Fibroblast of pulmonary artery (primary cell): ENCODE data around the gene IRF2.

ENCODE experiments used
- DNase-seq: peaks from one replicate; pipeline ENCODE4 v3.0.0-alpha.2; 2010; ENCODE audit warnings: low read depth
- H3K4me3 ChIP-seq: replicated peaks from 2 replicates; pipeline ENCODE4 v1.5.1; 2011; ENCODE audit warnings: low read depth, mild to moderate bottlenecking, control low read depth, low read length, moderate library complexity
- TF ChIP-seq, protein P1 (sequence below): IDR thresholded peaks from 2 replicates; pipeline ENCODE4 v1.5.1; 2011; ENCODE audit warnings: mild to moderate bottlenecking, control low read depth, low read length, inconsistent platforms; ENCODE audit errors: missing control alignments

IRF2 gene

DNA sequence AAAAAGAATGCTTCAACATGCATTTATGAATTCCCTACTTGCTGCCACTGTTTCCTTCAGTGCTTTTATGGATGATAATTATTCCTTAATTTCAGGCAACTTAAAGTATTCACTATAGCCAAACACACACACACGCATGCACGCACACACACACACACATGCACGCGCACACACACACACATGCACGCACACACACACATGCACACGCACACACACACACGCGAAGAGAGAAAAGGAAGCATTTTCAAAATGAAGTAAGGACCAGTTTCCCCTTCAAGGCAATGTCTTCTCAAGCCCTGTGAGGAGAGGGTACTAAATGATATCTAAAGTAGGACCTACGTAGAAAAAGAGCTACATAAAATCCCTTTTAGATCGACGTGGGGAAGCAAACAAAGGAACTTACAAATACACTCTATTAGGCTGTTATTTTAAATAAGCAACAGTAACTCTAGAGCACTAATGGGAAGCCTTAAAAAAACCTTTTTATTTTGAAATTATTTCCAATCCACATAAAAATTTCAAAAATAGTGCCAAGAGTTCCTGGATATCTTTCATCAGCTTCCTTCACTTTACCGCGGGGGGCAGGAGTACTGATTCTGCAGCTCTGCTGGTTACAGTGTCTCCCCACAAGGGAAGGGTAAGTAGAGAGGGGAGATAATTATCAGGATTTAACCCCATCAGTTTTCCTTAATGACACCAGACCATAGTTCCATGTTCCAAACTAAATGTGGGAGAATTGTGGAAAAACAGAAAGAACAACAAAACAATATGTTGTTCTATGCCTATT is 13.7 kb downstream of the IRF2 start:
- no peak overlapping the region for H3K4me3 ChIP-seq
- TF ChIP-seq, protein P1, sequence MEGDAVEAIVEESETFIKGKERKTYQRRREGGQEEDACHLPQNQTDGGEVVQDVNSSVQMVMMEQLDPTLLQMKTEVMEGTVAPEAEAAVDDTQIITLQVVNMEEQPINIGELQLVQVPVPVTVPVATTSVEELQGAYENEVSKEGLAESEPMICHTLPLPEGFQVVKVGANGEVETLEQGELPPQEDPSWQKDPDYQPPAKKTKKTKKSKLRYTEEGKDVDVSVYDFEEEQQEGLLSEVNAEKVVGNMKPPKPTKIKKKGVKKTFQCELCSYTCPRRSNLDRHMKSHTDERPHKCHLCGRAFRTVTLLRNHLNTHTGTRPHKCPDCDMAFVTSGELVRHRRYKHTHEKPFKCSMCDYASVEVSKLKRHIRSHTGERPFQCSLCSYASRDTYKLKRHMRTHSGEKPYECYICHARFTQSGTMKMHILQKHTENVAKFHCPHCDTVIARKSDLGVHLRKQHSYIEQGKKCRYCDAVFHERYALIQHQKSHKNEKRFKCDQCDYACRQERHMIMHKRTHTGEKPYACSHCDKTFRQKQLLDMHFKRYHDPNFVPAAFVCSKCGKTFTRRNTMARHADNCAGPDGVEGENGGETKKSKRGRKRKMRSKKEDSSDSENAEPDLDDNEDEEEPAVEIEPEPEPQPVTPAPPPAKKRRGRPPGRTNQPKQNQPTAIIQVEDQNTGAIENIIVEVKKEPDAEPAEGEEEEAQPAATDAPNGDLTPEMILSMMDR: no peak
- no peak for DNase-seq

DNA sequence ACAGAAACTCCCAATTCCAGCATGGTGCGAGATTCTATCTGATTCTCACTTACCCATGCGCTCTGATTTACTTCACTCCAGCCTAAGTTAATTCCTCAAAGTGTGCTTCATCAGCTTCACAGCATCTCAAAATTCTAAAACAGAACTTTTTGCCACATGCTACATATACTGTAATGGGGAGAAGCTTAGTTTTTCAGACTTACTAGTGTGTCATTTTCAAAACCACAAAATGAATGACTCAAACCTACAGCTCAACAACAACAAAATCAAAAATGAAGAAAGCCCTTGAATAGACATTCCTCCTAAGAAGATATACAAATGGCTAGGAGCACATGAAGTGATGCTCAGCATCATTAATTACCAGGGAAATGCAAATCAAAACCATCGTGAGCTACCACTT is 14.9 kb downstream of the IRF2 start:
- H3K4me3 ChIP-seq: no peak overlapping the region
- DNase-seq: peak; percentile 30

DNA sequence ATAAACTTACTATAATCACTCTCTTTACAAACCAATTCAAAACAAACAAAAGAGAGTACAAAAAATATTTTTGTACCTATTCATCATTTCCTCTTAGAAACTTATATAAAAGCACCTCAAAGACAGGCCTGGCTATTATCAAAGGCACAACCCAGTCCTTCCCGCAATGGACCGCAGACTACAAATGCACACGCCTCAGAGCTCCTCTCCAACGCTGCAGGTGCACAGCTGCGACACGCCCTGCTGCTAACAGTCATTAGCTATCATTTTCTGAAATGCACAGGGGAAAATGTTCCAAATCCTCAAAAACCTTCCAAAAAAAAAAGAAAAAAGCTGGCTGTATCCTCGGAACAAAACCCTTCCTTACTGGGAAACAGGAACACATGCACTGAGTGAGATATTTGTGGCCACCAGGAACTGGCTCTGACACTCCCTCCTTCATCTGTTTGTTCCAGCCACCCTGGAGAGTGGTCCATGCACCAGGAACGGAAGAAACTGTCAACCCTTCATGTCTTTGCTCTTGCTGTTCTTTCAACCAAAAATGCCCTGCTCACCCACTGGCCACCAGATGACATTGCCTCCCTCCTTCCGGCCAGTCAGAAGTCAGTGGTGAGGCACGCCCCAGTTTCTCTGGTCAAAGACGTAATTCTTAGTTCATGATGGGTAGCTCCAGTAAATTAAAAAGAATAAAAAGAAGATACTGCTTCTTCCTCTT is 16.7 kb downstream of the IRF2 start:
- DNase-seq: no peak
- TF ChIP-seq, protein P1: no peak
- no peak overlapping the region for H3K4me3 ChIP-seq

More for the DNA sequence above, 14.9 kb downstream of the IRF2 start:
- TF ChIP-seq, protein P1: no peak

DNA sequence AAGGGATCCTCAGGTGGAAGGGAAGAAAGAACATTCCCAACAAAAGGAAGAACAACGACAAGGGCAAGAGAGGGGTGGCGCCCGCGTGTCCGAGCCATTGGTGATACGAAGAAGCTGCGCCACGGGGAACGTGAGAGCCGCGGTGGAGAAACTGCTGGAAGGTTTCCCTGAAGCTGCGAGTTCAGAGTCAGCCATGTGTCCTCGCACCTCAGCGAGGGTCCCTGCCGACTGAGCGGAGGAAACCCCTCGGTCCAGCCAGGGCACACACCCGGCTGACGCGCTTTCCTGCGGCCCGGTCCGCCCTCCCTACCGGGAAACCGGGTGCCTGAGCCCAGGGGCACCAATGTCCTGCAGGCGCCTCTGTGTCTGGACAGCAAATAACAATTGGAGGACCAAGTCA is 18.0 kb downstream of the IRF2 start:
- TF ChIP-seq, protein P1: no peak
- no peak for DNase-seq
- H3K4me3 ChIP-seq: no peak overlapping the region

DNA sequence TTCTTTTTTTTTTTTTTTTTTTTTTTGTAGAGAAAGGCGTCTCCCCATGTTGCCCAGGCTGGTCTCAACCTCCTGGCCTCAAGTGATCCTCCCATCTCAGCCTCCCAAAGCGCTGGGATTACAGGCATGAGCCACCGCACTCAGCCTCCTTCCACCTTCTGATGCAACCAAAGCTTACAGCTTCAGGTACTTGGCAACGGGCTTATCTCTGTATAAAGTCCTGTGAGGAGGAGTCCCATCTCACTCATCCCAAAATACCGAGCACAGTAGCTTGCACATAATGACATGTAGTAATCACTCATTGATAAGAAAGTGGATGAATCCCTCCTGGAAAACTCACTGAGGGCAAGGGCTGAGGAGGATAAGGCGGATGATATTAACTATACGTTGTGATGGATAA is 19.1 kb downstream of the IRF2 start:
- H3K4me3 ChIP-seq: no peak overlapping the region
- DNase-seq: no peak
- TF ChIP-seq, protein P1: no peak

DNA sequence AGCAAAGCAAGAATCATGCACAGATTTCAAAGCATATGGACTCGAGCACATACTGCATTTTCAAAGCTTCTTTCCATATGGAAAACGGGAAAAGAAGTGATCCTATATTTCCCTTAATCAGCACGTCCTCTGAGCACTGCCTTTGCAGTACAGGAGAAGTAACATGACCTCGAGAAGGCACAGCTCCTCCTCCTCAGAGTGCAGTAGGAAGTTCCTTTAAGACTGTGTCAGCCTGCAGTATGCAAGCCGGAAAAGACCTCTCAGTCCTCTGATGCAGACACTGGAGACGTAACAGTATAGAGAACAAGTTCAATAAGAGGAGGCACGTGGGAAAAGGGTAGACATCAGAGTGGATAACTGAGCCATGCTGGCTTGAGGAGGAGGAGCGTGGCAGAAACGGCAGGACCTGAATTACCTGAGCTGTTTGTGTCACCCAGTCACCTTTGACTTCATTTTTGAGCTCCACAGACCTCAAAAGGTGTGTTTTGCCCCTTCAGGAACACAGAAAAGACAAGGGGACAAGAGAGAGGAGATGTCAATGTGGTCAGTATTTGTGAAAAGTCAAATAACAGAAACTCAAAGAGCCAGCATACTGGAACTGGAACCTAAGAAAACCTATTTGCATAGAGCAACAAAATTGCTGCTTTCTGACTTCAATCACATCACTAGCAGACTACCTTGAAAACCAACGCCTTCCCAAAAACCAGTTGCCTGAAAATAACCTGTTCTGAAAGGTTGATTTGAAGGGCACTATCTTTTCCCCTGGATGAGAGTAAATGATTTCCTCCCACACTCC is 20.8 kb downstream of the IRF2 start:
- no peak overlapping the region for H3K4me3 ChIP-seq
- TF ChIP-seq, protein P1: no peak
- peak; percentile 88 for DNase-seq
